Right ventricle myocardium inferior (tissue), 1 donor: ENCODE data around the gene NACC2. TPM values are rescaled to one million over a fixed set of nuclear protein-coding genes. Genes with fewer than 3 reads are reported as not detected.

Source experiments
- ATAC-seq: fragments of 200-7000 bp; cut with Tn5 transposase; one replicate; pipeline ENCODE4 v1.9.1; 2020; ENCODE audit warnings: mild to moderate bottlenecking, moderate library complexity
- DNase-seq: peaks from one replicate; pipeline ENCODE4 v3.0.0; 2021; ENCODE audit errors: missing footprints
- intact Hi-C: fragments of 100-400 bp; cut with DNase I; formaldehyde crosslinking; loops from one replicate; pipeline ENCODE4 v1.11.0; 2022
- long read RNA-seq: library from polyadenylated mRNA; unstranded; transcript quantifications from one replicate; pipeline ENCODE4 v2.0.0, GENCODE V29; 2021
- total RNA-seq: library from RNA; stranded (reverse); fragmentation: NEBNext Ultra II Directional; extraction: Animal tissue kit (Norgen Biotek cat#: 25700); gene quantifications from one replicate; pipeline ENCODE4 v1.2.1, GENCODE V29; 2021
- donor health status: DM: no; HTN: yes; CAD: no; lungs with severe emphysema.

Gene NACC2, protein sequence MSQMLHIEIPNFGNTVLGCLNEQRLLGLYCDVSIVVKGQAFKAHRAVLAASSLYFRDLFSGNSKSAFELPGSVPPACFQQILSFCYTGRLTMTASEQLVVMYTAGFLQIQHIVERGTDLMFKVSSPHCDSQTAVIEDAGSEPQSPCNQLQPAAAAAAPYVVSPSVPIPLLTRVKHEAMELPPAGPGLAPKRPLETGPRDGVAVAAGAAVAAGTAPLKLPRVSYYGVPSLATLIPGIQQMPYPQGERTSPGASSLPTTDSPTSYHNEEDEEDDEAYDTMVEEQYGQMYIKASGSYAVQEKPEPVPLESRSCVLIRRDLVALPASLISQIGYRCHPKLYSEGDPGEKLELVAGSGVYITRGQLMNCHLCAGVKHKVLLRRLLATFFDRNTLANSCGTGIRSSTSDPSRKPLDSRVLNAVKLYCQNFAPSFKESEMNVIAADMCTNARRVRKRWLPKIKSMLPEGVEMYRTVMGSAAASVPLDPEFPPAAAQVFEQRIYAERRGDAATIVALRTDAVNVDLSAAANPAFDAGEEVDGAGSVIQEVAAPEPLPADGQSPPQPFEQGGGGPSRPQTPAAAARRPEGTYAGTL
- total RNA-seq, result 37.0 TPM
- long read RNA-seq, full-length matches to known transcripts, result 10 of 48 reads
- long read RNA-seq, partial matches to known transcripts, result 1 of 48 reads
- long read RNA-seq, other reads (novel, unspliced or antisense), result 37 of 48 reads

- intact Hi-C loops, result loop anchor here (1.0 kb wide), 1 partner anchor 23 kb away; the partner anchor contains the start of gene TMEM250
- DNase-seq (peak; percentile 89), ATAC-seq (peak; percentile 34)
Observed at GRCh38 chr9:136095070-136096058, at the start of gene NACC2. Gene NACC2, minus strand, starts transcription at chr9:136095289. Its CDS starts 44,768 bp downstream, at chr9:136050521.

GRCh38 chr9:136144450-136144849 lies 49.4 kb upstream of the NACC2 start:
- DNase-seq (peak; percentile 31), ATAC-seq (no peak)
- intact Hi-C loops, result no loop called here

DNA sequence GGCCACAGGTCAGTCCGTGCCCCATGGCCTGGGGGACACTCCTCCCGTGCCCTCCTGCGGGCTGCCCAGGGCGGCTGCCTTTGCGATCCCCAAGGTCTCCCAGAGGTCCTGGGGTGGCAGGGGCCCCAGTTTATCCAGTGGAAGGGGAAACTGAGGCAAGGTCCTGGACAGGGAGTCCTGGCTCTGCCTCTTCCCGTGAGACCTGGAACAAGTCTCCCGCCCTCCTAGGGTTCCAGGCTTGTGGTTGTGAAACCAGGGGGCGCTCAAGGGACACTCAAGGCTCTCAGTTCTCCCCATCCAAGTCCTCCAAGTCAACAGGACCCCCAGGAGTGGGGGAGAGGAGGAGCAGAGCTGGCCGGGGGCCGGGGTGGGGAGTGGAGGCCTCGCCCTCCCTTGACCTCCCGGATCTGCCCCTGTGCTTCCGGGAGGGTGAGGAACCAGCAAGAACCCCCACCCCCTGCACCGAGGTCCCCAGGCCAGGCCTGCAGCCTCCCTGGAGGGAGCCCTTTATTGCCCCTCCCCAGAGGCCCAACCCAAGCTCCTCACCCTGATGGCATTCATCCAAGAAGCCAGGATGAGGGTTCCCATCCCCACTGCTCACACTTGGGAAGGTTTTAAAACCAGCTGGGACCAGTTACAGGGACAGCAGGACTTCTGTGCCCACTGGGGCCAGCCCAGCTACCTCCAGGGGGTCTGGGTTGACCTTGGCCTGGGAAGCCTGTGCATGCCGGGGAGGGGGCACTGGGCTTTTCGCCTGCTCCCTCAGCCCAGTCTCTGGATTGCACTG lies 48.3 kb upstream of the NACC2 start:
- intact Hi-C loops, result no loop called here
- no peak for ATAC-seq
- peak; percentile 30 for DNase-seq

DNA sequence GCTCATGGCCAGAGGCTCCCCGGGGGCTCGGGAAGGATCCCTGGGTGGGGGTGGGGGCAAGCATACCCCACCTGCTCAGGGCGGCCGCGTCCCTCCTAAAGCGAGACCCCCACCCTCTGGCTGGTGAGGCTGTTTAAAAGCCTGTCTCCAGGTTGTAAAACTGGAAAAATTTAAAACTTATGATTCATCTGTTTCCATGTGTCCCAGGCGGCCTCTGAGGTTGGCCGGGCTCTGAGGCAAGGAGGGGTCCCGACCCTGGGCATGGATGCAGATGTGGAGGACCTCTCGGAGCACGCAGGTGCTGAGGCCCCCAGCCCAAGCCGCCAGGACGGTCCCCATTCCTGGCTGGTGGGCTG lies 47.7 kb upstream of the NACC2 start:
- no peak for ATAC-seq
- intact Hi-C loops, result no loop called here
- DNase-seq, result peak; percentile 22

DNA sequence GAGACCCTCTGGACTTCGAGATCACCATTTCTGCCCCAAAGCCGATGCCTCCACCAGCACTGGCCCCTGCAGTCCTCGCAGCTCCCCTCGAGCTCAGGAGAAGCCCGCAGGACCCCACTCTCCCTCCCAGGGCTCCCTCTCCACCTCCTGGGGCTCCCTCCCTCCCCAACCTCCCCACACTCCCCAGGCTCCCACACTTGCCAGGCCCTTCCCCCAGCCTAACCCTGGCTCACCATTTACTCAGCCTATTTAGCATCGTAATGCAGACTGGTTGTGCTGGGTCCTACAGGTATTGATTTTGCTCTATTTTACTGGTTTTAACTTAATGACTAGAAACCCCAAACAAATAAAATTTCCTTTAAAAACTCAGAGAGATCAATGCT lies 47.3 kb upstream of the NACC2 start:
- DNase-seq, result no peak
- intact Hi-C loops, result no loop called here
- no peak for ATAC-seq

- peak; percentile 46 for DNase-seq
- no peak for ATAC-seq
- intact Hi-C loops, result no loop called here
Observed at GRCh38 chr9:136141682-136142413, 46.8 kb upstream of the NACC2 start.

DNA sequence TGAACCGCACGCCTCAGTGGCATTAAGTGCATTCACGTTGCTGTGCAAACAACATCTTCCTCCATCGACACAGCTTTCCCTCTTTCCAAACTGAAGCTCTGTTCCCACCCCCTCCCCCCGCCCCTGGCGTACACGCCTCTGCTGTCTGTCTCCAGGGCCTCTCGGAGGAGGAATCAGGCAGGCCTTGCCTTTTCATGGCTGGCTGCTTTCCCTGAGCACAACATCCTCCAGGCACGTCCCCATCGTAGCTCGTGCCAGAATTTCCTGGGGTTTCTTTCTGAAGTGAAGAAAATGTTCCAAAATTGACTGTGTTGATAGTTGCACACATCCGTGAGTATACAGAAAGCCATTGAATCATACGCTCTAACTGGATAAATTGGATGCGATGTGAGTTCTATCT lies 45.9 kb upstream of the NACC2 start:
- intact Hi-C loops, result no loop called here
- peak; percentile 71 for DNase-seq
- ATAC-seq, result peak; percentile 79

DNA sequence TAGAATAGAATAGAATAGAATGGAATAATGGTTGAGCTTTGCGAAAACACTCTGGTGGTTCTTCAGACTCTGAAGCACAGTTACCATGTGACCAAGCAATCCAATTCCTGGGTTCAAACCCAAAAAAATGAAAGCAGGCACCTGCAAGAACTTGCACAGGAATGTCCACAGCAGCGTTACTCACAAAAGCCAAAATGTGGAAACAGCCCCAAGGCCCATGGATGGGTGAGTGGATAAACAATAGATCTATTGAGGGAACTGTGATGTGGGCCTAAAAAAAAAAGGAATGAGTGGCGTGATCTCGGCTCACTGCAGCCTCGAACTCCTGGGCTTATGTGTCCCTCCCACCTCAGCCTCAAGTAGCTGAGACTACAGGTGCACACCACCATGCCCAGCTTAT lies 45.0 kb upstream of the NACC2 start:
- DNase-seq, result peak; percentile 11
- intact Hi-C loops, result no loop called here
- ATAC-seq, result no peak

DNA sequence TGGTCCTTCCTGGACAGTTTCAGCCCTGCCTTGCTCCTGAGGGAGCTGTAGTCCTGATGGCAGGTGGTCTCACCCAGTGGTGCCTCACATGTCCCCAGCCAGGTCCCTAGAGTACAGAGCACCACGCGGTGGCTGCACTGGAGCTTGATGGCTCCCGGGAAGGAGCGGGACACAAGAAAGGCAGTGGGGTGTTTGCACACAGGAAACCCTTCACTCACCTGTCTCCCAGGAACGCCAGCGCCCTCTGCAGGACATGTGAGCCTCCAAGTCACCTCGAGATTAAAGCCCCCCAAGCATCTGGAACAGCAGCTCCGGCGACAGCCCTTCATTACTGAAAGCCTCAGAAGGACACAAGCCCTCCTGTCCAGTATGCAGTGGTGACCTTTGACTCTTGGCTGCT lies 43.5 kb upstream of the NACC2 start:
- intact Hi-C loops, result no loop called here
- DNase-seq (no peak), ATAC-seq (no peak)

- DNase-seq (no peak), ATAC-seq (no peak)
- intact Hi-C loops, result no loop called here
Observed at GRCh38 chr9:136137321-136138265, 42.5 kb upstream of the NACC2 start.

GRCh38 chr9:136136127-136136925 lies 41.2 kb upstream of the NACC2 start:
- intact Hi-C loops, result no loop called here
- DNase-seq (no peak), ATAC-seq (no peak)

DNA sequence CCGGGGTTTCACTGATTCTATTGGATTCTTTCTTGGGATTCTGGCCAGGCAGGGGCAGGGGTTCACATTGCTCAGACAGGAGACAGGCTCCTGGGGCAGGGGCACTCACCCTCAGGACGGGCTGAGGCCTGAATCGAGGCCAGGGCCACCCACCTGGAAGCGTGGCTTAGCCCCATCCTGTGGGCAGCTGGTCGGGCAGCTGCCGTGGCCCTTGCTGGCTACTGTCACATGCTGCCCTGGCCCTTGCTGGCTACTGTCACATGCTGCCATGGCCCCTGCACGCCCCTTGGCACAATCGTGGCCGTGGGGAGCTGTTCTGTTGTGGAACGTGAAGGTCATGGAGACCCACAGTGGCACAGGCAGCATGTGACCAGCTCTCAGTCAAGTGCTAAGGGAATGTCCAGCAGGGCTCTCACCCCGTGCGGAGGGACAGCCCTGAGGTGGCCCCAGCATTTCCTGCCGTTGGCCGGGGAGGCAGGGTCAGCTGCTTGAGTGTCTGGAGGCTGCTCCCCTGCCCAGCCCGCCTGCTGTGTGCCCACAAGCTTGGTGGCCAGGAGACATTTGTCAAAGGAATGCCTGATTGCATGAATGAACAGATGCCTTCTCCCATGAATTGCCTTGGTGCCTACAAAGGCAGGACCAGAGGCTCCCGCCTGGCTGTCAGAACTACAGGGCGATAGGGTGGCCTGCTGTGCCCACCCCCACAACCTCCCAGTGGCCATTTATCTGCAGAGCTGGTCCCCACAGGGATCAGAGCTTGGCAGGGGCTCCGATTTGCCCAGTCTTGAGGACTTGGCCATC lies 40.4 kb upstream of the NACC2 start:
- no peak for DNase-seq
- intact Hi-C loops, result no loop called here
- peak; percentile 17 for ATAC-seq

GRCh38 chr9:136133959-136134484 lies 38.9 kb upstream of the NACC2 start:
- intact Hi-C loops, result no loop called here
- no peak for DNase-seq
- no peak for ATAC-seq

- DNase-seq, result no peak
- intact Hi-C loops, result no loop called here
- peak; percentile 47 for ATAC-seq
Observed at GRCh38 chr9:136133191-136133958, 38.3 kb upstream of the NACC2 start.
